Spinal cord (tissue), 10 donors: ENCODE results near the gene MAGI3. TPM values are rescaled to one million over a fixed set of nuclear protein-coding genes. Genes with fewer than 3 reads are reported as not detected.

Source experiments
- DNase-seq, 6 donors: peaks; one replicate each; pipeline versions ENCODE4 v3.0.0 to v3.0.0-alpha.2; 2013 to 2015; ENCODE audit warnings: low spot score in 6 of 6, low read depth in 4 of 6
- H3K27ac ChIP-seq: one replicate; pipeline ENCODE4 v1.5.1; 2013; ENCODE audit warnings: low read depth, low read length, control low read depth
- H3K27me3 ChIP-seq: one replicate; pipeline ENCODE4 v1.6.1; 2013; ENCODE audit warnings: low read length; ENCODE audit not compliant: control insufficient read depth, insufficient read depth
- H3K36me3 ChIP-seq: one replicate; pipeline ENCODE4 v1.6.1; 2013; ENCODE audit warnings: low read length; ENCODE audit not compliant: control insufficient read depth, insufficient read depth
- H3K4me1 ChIP-seq: one replicate; pipeline ENCODE4 v1.6.1; 2013; ENCODE audit warnings: low read length; ENCODE audit not compliant: control insufficient read depth, insufficient read depth
- H3K4me3 ChIP-seq: one replicate; pipeline ENCODE4 v1.5.1; 2013; ENCODE audit warnings: low read depth, low read length, control low read depth
- H3K9me3 ChIP-seq: one replicate; pipeline ENCODE4 v1.6.1; 2013; ENCODE audit warnings: low read length; ENCODE audit not compliant: control insufficient read depth, insufficient read depth
- WGBS: methylation state at CpG from one replicate; pipeline ENCODE4 v1.1.5; 2013; ENCODE audit warnings: missing lambda C conversion rate; ENCODE audit not compliant: insufficient coverage; 5-methylcytosine and 5-hydroxymethylcytosine counted together
- polyA plus RNA-seq, 2 donors: library from polyadenylated mRNA; unstranded; fragments of 120-200 nt; gene quantifications; one replicate each; pipeline ENCODE4 v1.2.1, GENCODE V29; 2013; ENCODE audit not compliant: insufficient read length in 2 of 2
- total RNA-seq, 2 donors: library from RNA; depleted of rRNA in 1 of 2; stranded (reverse); fragments of 120-200 nt in 1 of 2; fragments of >200 nt in 1 of 2; gene quantifications; one replicate each; pipeline versions ENCODE4 v1.2.3 to v1.2.4, GENCODE V29; 2013 to 2014
- donor health status: healthy.

The MAGI3 gene
- total and polyA plus RNA-seq, 4 donors, result 24.2 to 46.0 (median 29.5) TPM

DNA sequence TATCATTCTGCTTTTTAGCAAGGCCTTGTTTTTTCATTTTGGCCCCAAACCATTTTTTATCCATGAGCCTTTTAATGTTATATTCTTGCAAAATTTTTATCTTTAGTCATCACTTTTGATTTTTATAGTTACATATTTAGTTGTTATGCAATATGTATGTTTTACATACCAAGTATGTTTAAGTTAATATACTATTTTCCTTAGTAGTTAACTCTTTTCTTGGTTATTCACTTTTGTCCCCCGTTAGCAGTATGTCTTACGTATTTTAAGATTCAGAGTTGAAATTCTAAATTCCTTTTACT lies 44.5 kb downstream of the MAGI3 start:
- DNase-seq, result no peak
- Histone ChIP-seq H3K27ac (no peak overlapping the region), H3K27me3 (no peaks in the 10 kb centered on the region), H3K4me3 (no peak overlapping the region), H3K36me3 (no peaks in the 10 kb centered on the region), H3K9me3 (no peaks in the 10 kb centered on the region), H3K4me1 (no peaks in the 10 kb centered on the region)
- no CpG with 5 or more reads among the region's 2 CpGs for WGBS

DNA sequence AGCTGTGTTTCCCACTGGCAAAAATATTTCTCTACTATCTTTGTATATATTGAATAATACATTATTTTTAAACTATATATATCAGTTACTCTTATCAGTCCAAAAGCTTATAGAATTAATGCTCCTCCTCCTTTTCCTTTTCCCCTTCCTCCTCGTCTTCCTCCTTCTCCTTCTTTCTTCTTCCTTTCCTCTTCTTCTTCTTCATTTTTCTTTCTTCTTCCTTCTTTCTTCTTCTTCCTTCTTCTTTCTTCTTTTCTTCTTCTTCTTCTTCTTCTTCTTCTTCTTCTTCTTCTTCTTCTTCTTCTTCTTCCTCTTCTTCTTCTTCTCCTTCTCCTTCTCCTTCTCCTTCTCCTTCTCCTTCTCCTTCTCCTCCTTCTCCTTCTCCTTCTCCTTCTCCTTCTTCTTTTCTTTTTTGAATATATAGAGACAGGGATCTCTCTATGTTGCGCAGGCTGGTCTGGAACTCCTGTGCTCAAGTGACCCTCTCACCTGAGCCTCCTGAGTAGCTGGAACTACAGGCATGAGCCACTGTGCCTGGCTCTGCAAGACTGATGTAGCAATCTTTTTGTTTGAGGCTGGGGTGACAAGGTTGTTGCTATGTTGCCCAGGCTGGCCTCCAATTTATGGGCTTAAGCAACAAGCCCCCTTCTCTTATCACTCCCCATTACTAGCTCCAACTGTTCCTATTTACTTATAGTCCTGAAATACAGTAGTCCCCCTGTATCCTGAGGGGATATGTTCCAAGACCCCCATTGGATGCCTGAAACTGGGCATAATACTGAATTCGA lies 47.4 kb downstream of the MAGI3 start:
- Histone ChIP-seq H3K27me3 (no peaks in the 10 kb centered on the region), H3K36me3 (no peaks in the 10 kb centered on the region), H3K4me3 (no peak overlapping the region), H3K4me1 (no peaks in the 10 kb centered on the region), H3K27ac (no peak overlapping the region), H3K9me3 (no peaks in the 10 kb centered on the region)
- no peak for DNase-seq
- 85% methylated on average over 3 of the region's 3 CpGs for WGBS

DNA sequence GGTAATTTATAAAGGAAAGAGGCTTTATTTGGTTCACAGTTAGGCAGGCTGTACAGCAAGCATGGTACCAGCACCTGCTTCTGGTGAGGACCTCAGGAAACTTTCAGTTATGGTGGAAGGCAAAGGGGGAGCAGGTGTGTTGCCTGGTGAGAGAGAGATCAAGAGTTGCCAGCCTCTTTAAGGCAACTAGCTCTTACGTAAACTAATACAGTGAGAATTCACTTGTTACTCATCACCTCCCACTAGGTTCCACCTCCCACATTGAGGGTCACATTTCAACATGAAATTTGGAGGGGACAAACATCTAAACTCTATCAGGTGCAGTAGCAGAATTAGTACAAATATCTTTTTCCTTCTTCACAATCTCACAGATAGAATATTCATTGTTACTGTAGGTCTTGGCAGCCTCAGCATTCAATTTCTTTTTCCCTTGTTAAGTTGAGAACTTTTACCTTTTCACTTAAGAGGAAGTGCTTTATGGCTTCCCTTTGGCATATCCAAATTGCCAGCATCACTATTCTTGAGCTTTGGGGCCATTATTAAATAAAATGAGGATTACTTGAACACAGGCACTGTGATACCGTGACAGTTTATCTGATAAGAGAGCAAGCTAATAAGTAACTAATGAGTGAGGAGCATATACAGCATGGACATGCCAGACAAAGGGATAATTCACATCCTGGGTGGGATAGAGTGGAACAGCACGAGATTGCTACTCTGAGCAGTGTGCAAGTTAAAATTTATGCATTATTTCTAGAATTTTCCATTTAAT lies 48.4 kb downstream of the MAGI3 start:
- WGBS, result 83% methylated on average over 1 of the region's 3 CpGs
- H3K4me3 ChIP-seq, result no peak overlapping the region
- no peak for DNase-seq
- no peaks in the 10 kb centered on the region for H3K9me3 ChIP-seq
- H3K27ac ChIP-seq, result no peak overlapping the region
- H3K36me3 ChIP-seq, result no peaks in the 10 kb centered on the region
- no peaks in the 10 kb centered on the region for H3K27me3 ChIP-seq
- no peaks in the 10 kb centered on the region for H3K4me1 ChIP-seq

DNA sequence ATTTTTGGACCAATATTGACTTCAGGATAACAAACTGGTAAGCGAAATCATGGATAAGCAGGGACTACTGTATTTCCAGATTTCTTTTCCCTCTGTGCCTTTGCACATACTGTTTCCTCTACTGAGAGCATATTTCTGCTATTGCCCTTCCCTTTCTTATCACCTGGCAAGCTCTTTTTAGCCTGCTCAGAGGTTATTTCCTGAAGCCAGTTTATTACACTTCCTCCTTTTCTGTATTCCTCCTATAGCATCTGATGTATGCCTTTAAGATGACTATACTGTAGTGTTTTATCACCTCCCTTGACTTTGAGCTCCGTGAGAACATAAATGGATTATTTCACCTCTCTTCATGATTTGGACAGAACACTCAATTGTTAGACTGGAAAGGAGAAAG lies 49.0 kb downstream of the MAGI3 start:
- Histone ChIP-seq H3K27me3 (no peaks in the 10 kb centered on the region), H3K9me3 (peaks cover 2% of the 10 kb centered on the region), H3K4me3 (no peak overlapping the region), H3K36me3 (no peaks in the 10 kb centered on the region), H3K4me1 (no peaks in the 10 kb centered on the region), H3K27ac (no peak overlapping the region)
- no peak for DNase-seq
- 90% methylated on average over 1 of the region's 2 CpGs for WGBS

DNA sequence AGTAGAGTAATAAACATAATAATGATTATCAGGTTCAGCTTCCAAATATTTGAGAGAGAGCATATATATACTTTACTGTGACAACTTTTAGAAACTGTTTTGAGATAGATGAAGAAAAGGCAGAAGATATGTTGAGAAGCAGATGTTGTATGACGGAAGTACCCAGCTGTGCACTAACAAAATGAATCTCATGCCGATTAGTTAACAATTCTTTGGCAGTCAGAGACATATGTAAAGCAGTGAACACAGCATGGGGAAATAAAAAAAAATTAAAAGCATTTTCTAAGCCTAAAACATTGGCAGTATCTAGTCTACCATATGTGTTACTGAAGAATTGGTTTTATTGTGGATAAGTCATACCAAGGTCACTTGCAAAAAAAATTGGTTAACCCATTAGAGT lies 51.8 kb downstream of the MAGI3 start:
- no CpG with 5 or more reads among the region's 2 CpGs for WGBS
- Histone ChIP-seq H3K4me1 (no peaks in the 10 kb centered on the region), H3K4me3 (no peak overlapping the region), H3K27ac (no peak overlapping the region), H3K9me3 (peaks cover 10% of the 10 kb centered on the region), H3K27me3 (no peaks in the 10 kb centered on the region), H3K36me3 (no peaks in the 10 kb centered on the region)
- DNase-seq, result peak in 1 of 6 donors; percentile 80

DNA sequence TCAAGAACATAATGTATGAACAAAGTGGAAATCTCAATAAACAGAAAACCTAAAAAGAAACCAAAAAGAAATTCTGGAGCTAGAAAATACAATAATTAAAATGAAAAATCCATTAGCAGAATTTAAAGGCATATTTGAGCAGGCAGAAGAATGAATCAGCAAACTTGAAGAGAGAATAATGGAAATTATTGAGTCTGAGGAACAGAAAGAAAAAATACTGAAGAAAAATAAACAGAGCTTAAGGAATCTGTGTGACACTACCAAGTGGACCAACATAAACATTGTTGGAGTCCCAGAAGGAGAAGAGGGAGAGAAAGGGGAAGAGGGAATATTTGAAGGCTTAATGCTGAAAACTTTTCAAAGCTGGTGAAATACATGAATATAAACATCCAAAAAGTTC lies 54.5 kb downstream of the MAGI3 start:
- no peaks in the 10 kb centered on the region for H3K36me3 ChIP-seq
- DNase-seq, result no peak
- H3K9me3 ChIP-seq, result peaks cover 10% of the 10 kb centered on the region

DNA sequence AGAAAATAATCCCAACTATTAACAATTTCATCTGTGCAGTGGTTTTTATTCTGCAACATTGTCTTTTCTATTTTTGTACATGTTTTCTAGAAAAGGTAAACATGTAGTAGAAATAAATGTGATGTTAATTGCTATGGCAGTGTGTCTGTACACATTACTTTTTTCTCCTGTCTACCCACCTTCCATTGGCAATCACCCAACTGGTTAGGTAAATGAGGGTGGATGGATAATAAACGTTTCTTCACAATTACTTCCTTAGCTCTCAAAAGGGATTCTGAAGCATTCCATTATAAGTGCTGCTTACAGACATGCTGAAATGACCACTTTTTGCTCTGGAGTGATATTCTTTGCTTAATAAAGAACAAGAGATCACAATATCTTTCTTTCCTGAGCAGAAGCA lies 61.4 kb downstream of the MAGI3 start:
- peak in 1 of 6 donors; percentile 23 for DNase-seq
- no peak overlapping the region for H3K4me3 ChIP-seq
- WGBS, result no CpG with 5 or more reads among the region's 1 CpG
- no peak overlapping the region for H3K27ac ChIP-seq
- H3K27me3 ChIP-seq, result no peaks in the 10 kb centered on the region
- peaks cover 1% of the 10 kb centered on the region for H3K9me3 ChIP-seq
- no peaks in the 10 kb centered on the region for H3K4me1 ChIP-seq
- no peaks in the 10 kb centered on the region for H3K36me3 ChIP-seq

More for the DNA sequence above, 54.5 kb downstream of the MAGI3 start:
- no peak overlapping the region for H3K4me3 ChIP-seq
- no peak overlapping the region for H3K27ac ChIP-seq
- no peaks in the 10 kb centered on the region for H3K27me3 ChIP-seq
- H3K4me1 ChIP-seq, result no peaks in the 10 kb centered on the region

DNA sequence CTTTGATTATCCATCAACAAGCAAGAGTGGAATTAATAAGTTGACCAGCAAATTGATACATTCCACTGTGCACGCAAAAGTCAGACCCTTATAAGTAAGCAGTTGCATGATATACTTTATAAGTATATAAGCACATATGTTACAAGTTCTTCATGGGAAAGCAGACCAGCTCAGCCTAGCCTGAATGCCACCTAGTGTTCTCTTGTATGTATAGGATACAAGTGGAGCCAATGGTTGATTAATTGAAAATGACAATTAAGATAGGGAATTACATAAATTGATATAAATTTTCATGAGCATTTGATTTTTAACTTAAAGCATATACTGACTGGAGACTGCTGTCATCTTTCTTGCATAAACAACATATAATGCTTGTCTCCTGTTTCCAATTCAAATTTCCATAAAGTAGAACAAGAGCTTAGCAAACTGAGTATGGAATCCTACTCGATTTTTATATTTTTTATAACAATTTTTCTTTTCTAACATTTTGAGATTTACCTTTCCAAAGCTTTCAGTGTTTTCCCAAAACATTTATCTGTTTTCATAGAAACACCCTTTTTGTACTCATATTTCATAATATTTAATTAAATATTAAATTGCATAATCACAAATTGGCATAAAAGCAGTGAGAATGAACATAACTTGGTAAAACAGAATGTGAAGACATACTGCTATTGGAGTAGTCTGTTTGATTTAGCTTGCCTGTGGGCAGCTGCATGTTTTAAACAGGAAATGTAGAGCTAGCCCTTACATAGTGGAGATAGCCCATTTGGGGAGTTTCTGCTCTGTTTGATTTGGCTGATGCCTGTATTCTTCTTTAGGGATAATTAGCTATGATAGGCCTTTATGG lies 62.8 kb downstream of the MAGI3 start:
- Histone ChIP-seq H3K9me3 (peaks cover 1% of the 10 kb centered on the region), H3K27ac (no peak overlapping the region), H3K4me1 (no peaks in the 10 kb centered on the region), H3K27me3 (no peaks in the 10 kb centered on the region), H3K36me3 (no peaks in the 10 kb centered on the region), H3K4me3 (no peak overlapping the region)
- no CpG with 5 or more reads among the region's 2 CpGs for WGBS
- DNase-seq, result peak in 2 of 6 donors; percentile 45 to 73

DNA sequence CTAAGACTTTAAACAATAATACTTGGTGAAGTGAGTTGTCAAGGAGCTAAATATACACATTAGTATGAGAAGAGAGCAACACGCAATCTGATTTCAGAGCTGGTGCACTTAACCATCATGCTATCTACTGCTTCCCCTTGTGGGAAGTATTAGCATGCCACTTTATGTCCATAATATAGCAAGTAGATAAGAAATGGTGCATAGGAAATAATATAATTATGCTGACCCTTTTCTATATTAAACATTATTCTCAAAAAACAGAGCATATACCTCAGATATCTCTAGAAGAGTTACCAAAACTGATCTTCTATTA lies 63.4 kb downstream of the MAGI3 start:
- WGBS, result no CpG with 5 or more reads among the region's 1 CpG
- Histone ChIP-seq H3K36me3 (no peaks in the 10 kb centered on the region), H3K9me3 (peaks cover 1% of the 10 kb centered on the region), H3K4me1 (no peaks in the 10 kb centered on the region), H3K4me3 (no peak overlapping the region), H3K27ac (no peak overlapping the region), H3K27me3 (no peaks in the 10 kb centered on the region)
- DNase-seq, result no peak
